AG20443 (cell line): ENCODE results near the gene NRXN3.
"Not testable (repeated sequence)": the region's sequence is repeated elsewhere in the genome, so short reads cannot be mapped to it uniquely, and the experiment has no call there.

Experiments used
- DNase-seq: peaks from one replicate; pipeline ENCODE4 v3.0.0; 2012; ENCODE audit warnings: low spot score, mixed read lengths

The NRXN3 gene

GRCh38 chr14:79734656-79735055 is 1564.5 kb downstream of the NRXN3 start:
- DNase-seq = no peak

GRCh38 chr14:79735121-79735520 is 1564.9 kb downstream of the NRXN3 start:
- DNase-seq = no peak

GRCh38 chr14:79740066-79740601 is 1570.0 kb downstream of the NRXN3 start:
- DNase-seq = no peak

- no peak for DNase-seq
These were observed 1572.0 kb downstream of the NRXN3 start for GRCh38 chr14:79742142-79742541.

DNA sequence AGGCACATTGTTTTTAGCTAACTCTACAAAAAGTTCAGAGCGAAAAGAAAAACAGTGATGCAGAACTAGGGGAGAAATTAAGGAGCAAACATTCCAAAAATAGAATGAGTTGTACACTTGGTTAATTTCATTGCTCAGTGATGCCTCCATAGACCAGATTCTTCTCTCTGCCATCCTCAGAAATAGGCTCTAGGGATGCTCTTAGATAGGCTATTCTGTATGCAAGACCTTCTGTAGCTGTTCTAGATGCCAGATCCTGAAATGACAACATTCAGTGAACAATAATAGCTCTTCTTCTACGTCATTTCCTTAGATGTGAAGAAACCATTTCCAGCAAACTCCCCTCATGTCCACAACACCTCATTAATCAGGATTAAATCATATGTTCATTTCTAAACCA is 1574.9 kb downstream of the NRXN3 start:
- DNase-seq = no peak

DNA sequence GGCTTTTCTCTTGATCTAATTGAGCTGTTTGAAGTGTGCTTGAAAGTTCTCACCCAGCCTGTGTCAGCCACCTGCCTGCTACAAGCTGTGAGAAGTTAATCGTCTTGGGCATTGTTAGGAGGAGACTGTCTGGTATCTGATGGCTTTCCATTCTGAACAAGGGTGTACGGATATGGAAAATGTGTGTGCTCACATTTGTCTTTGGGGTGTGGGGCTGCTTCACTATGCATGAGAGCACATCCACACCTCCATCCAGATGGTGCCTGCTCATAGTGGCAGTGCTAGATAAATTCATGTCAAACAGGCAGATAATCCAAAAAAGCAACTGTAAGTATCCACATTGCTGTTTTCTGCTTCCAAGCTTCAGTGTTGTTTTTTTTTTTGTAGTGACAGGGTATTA is 1578.9 kb downstream of the NRXN3 start:
- DNase-seq = no peak

DNA sequence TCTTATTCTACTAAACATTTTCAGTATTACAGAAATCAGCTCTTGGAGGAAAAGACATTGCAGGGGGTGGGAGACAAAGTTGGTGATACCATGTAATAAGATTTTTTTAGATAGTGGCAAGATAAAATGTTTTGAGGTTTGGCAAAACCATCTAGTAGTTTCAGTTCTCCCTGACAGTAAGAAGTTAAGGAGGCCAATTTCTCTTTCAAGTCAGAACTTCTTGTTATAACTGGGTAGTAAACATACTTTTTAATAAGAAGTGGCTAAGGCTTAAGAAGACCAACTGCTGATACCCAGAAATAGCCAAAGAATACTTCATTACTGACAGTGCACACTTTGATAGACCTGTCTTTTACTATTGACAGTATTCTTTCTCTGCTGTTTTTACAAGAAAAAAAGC is 1588.8 kb downstream of the NRXN3 start:
- DNase-seq = no peak

DNA sequence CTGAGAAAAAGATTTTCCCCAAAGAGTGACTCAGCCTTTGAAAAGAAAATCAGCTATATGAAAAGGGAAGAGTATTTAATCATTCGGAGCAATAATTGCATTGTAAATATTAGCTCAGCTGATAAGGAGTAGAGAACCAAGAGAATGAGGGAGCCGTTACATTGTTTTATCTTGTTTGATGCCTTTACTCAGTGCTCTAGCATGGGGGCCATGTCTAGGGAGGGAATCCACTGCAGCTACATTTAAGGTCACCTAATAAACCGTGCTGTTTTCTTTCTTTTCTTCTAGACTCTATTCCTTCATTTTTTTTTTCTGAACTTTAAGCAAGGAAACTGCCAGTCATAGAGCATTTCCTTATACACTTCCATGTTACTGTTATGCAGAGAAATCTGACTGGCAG is 1594.2 kb downstream of the NRXN3 start:
- no peak for DNase-seq

- DNase-seq = no peak
These were observed 1596.3 kb downstream of the NRXN3 start for GRCh38 chr14:79766511-79766910.

DNA sequence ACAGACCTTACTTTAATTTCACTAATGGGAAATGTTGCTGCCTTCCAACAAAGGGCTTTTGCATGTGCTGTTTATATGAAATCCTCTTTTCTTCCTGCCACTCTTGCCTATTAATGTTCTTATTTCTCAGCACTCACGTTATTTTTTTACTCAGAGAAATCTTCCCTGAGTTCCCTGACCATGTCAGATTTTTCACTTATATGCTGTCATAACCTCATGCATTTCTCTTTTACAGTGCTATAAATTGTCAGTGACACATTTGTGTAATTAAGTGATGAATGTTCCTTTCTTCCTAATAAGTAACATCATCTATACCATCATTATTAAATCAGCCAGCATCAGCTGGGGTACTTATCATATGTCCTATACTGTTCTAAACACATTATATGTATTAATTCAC is 1597.1 kb downstream of the NRXN3 start:
- DNase-seq = no peak

- DNase-seq = not testable (repeated sequence)
These were observed 1597.5 kb downstream of the NRXN3 start for GRCh38 chr14:79767721-79768120.

- no peak for DNase-seq
These were observed 1611.7 kb downstream of the NRXN3 start for GRCh38 chr14:79781882-79782281.

DNA sequence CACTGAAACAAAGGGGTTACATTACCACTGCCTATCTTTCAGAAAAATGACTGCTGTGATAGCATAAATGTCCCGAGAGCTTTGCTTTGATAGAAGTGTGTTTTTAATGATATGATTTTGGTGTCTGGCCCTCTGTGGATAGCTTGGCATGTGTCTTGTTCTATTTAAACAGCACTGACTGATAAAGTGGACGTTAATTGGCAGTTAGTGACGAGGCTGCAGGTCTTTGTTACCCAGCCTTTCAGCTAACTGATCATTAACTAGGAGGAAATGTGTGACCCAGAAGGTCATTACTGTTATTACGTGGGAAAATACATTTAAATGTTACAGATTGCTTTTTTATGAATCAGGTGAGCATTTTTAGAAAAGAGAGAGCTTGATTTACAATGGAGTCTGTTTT is 1612.9 kb downstream of the NRXN3 start:
- DNase-seq = no peak

DNA sequence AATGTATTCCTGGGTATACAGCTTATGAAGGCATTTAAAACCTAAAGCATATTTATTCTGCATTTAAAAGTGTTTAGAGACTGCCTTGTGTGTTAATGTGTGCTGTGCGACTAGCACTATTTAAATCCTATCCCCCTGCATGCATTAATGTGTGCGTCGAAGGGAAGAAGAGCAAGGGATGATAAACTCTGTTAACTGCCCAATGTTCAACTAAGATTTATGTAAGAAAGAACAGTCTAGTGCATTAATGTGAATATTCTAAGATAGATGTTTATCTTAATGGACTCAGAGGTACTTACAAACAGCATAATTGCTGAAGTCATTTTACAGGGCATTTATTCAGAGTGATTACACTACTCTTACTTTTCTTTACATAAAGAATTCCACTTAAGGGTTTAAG is 1616.3 kb downstream of the NRXN3 start:
- DNase-seq = no peak

GRCh38 chr14:79788346-79788745 is 1618.2 kb downstream of the NRXN3 start:
- DNase-seq = no peak

DNA sequence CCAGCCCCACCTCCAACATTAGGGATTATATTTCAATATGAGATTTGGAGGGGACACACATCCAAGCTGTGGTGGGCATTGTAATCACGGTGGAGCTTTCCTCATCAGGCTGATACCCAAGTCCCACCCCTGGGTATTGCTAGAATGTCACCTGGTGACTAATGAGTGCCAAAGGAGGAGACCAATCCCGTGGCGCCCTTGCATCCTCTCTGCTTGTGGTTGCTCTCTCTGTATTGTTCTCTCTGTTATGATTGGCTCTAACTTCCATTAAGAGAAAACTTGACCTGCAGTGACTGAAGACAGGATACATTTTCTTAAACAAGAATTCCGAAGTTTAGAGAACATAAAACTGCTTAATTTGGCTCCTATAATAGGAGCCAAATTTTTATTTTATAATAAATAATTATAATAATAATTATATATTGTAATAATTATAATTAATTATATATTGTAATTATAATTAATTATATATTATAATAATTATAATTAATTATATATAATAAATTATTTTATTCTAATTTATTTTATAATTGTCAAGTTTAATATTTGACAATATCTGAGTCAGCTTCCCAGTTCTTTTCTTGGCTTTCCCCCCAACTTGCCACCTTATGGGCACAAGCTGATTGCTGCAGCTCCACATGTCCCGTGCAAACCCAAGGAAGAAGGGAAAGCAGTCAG is 1621.0 kb downstream of the NRXN3 start:
- DNase-seq = no peak

GRCh38 chr14:79802093-79802492 is 1631.9 kb downstream of the NRXN3 start:
- DNase-seq = no peak

DNA sequence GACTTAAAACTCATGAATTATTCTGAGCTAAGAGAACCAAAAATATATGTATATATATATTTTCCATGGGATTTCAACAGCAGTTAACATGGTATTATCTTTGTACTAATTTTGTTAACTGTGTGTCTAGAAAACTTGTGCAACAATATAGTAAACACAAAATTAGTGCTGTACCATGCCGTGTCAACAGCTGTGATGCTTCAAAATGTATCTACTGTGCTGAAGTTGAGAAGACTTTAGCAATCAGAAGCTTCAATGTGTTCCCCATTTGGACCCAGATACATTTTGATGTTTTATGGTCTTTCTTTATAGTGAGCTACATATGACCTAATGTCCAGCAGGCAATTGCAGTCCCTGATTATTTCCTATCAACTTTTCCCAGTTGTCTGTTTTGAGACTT is 1635.5 kb downstream of the NRXN3 start:
- DNase-seq = no peak

DNA sequence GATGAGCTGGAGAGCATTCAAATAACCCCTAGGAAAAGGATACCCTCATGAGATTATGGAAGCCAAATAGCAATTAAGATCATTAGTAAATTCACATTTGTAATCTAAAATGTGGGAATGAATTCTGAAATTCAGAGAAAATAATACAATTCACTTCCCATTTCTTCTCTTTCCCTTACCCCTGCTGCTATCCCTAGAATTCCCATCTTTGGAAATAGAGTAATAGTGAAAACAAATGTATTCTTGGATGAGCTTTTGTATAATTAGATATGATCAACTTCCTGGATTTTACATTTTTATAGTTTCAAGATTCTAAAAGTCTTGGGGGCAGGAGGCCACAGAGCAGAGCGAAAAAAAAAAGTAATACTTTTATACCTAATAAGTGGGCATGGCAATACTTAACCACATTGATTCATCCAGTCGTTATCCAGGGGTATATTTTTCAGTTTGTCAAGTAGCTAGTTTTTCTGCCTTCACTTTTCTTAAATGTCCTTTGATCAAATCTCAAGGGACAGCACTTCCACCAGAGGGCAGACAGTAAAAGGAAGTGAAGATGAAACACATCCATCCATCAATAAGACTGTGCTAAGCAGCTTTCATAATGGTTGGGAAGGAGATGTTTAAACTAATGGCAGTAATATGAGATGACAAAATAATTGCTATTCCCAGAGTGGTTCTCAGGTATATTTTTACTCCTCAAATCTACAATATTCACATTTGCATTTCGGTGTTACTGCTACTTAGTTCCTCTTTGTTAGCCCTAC is 1639.9 kb downstream of the NRXN3 start:
- no peak for DNase-seq

GRCh38 chr14:79820866-79821535 is 1650.8 kb downstream of the NRXN3 start:
- DNase-seq = no peak

GRCh38 chr14:79822034-79822433 is 1651.9 kb downstream of the NRXN3 start:
- DNase-seq = no peak

GRCh38 chr14:79825046-79825521 is 1654.9 kb downstream of the NRXN3 start:
- DNase-seq = no peak

DNA sequence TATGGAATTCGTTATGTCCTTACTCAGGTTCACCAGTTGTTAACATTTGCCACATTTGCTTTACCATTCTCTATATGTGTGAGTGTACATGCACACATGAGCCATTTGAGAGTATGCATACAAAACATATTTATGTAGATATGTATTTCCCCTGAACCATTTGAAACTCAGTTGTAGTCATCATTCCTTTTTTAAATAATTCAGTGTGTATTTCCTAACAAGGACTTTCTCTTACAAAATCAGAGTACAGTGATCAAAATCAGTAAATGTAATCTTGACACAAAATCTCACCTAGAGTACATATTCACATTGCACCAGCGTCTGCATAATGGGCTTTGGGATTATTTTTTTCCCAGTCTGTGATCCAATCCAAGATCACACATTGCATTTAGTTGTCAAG is 1656.2 kb downstream of the NRXN3 start:
- DNase-seq = no peak
